ENCODE results near the gene SLF2.
A peak's percentile ranks its signal among the peaks of the same experiment; 100 is the strongest.

Gene SLF2

GRCh38 chr10:100970076-100970913 is 57.5 kb downstream of the SLF2 start:
- no peak overlapping the region for H2BK120ac ChIP-seq (ENCODE audit: insufficient read depth, low read length, poor library complexity)
- no peak overlapping the region for H3K4ac ChIP-seq (ENCODE audit: low read depth, low read length)
- no peak overlapping the region for H3K9ac ChIP-seq (ENCODE audit: low read length)
- no peaks in the 10 kb centered on the region for H3K9me3 ChIP-seq (ENCODE audit: insufficient read depth, low read depth, low read length)
- peak overlapping the region; percentile 82 for H3K4me2 ChIP-seq (ENCODE audit: low read length)
- H3K18ac ChIP-seq (ENCODE audit: low read length) = no peak overlapping the region
- H3K36me3 ChIP-seq (ENCODE audit: control insufficient read depth in 1 of 2, insufficient read depth in 2 of 2, low read length in 2 of 2) = no peaks in the 10 kb centered on the region
- no peaks in the 10 kb centered on the region for H3K27me3 ChIP-seq (ENCODE audit: insufficient read depth, low read length)
- H3K14ac ChIP-seq (ENCODE audit: low read length) = no peak overlapping the region
- H3K79me1 ChIP-seq (ENCODE audit: low read length) = no peaks in the 10 kb centered on the region
- H2BK12ac ChIP-seq (ENCODE audit: low read length) = no peak overlapping the region
- peaks cover 3% of the 10 kb centered on the region for H3K79me2 ChIP-seq (ENCODE audit: control insufficient read depth, insufficient read depth, low read length, poor library complexity)
- H2AK5ac ChIP-seq (ENCODE audit: low read length) = no peak overlapping the region
- no peak overlapping the region for H4K12ac ChIP-seq (ENCODE audit: low read depth, low read length)
- H3K4me3 ChIP-seq (ENCODE audit: low read depth, low read length) = peak overlapping the region; percentile 66
- H4K8ac ChIP-seq (ENCODE audit: low read depth, low read length) = peak overlapping the region; percentile 59
- peak overlapping the region; percentile 48 for H2AFZ ChIP-seq (ENCODE audit: insufficient read depth, low read length, poor library complexity)
- H3K23ac ChIP-seq (ENCODE audit: low read length) = no peak overlapping the region
- H2BK5ac ChIP-seq (ENCODE audit: low read depth, low read length, poor library complexity) = no peak overlapping the region
- WGBS (ENCODE audit: extremely low coverage, insufficient coverage, insufficient read length) = no CpG with 5 or more reads among the region's 13 CpGs
- H3K27ac ChIP-seq (ENCODE audit: low read depth, low read length) = no peak overlapping the region
- H3K4me1 ChIP-seq (ENCODE audit: control insufficient read depth in 1 of 2, insufficient read depth in 2 of 2, low read length in 2 of 2) = peaks cover 8 to 10% of the 10 kb centered on the region in 2 experiments
- peak in 1 of 2 donors; percentile 15 for DNase-seq
- H4K91ac ChIP-seq (ENCODE audit: low read depth, low read length) = no peak overlapping the region

DNA sequence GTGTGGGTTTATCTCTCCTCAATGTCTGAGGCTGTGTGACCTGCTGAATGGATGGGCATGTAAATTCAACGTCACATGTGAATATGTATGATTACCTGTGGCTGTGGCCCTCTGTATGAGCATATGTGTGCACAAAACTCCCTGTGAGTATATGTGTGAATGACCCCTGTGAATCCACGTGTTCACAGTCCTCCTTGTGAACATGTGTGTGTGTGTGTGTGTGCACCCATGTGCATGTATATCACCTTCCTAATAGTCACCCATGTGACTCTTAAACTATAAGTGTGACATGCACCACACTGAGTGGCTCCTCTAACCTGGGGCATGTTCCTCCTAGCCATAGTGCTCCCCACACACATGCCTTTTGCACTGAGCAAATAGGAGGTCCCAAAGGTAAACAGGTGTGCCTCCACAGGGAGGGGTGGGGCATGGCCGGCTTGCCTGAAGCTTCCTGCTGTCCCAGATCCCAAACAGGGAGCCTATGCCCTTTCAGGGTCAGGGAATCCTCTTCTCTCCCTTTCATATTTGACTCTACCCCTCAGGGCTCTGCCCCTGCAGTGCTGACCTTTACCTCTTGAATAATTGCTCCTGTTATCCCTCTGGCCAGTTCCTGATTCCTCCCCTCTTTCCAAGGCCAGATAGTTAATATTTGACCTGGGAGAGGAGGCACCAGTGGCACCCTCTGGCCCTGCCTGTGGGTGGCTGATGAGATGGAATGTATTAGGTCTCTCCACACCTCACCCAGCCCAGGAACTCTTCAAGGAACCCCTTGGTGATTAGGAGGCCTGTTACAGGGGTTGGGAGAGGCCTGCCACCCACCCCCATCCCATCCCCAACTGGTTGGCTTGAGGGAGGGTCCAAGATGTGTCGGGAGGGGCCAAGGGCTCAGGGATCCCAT is 58.4 kb downstream of the SLF2 start:
- Histone ChIP-seq H4K91ac (ENCODE audit: low read depth, low read length) (no peak overlapping the region), H3K27ac (ENCODE audit: low read depth, low read length) (no peak overlapping the region), H4K8ac (ENCODE audit: low read depth, low read length) (no peak overlapping the region), H3K4me1 (ENCODE audit: control insufficient read depth in 1 of 2, insufficient read depth in 2 of 2, low read length in 2 of 2) (peaks cover 8 to 10% of the 10 kb centered on the region in 2 experiments), H3K79me2 (ENCODE audit: control insufficient read depth, insufficient read depth, low read length, poor library complexity) (peaks cover 3% of the 10 kb centered on the region), H2AFZ (ENCODE audit: insufficient read depth, low read length, poor library complexity) (no peak overlapping the region), H2AK5ac (ENCODE audit: low read length) (no peak overlapping the region), H3K79me1 (ENCODE audit: low read length) (no peaks in the 10 kb centered on the region), H3K27me3 (ENCODE audit: insufficient read depth, low read length) (no peaks in the 10 kb centered on the region), H3K18ac (ENCODE audit: low read length) (no peak overlapping the region), H3K4me2 (ENCODE audit: low read length) (no peak overlapping the region), H3K4me3 (ENCODE audit: low read depth, low read length) (no peak overlapping the region), H2BK120ac (ENCODE audit: insufficient read depth, low read length, poor library complexity) (no peak overlapping the region), H3K23ac (ENCODE audit: low read length) (no peak overlapping the region), H3K9ac (ENCODE audit: low read length) (no peak overlapping the region), H2BK5ac (ENCODE audit: low read depth, low read length, poor library complexity) (no peak overlapping the region), H3K36me3 (ENCODE audit: control insufficient read depth in 1 of 2, insufficient read depth in 2 of 2, low read length in 2 of 2) (no peaks in the 10 kb centered on the region), H3K9me3 (ENCODE audit: insufficient read depth, low read depth, low read length) (peaks cover 1% of the 10 kb centered on the region), H3K4ac (ENCODE audit: low read depth, low read length) (no peak overlapping the region), H2BK12ac (ENCODE audit: low read length) (no peak overlapping the region), H4K12ac (ENCODE audit: low read depth, low read length) (no peak overlapping the region), H3K14ac (ENCODE audit: low read length) (no peak overlapping the region)
- WGBS (ENCODE audit: extremely low coverage, insufficient coverage, insufficient read length) = no CpG with 5 or more reads among the region's 4 CpGs
- DNase-seq = no peak

DNA sequence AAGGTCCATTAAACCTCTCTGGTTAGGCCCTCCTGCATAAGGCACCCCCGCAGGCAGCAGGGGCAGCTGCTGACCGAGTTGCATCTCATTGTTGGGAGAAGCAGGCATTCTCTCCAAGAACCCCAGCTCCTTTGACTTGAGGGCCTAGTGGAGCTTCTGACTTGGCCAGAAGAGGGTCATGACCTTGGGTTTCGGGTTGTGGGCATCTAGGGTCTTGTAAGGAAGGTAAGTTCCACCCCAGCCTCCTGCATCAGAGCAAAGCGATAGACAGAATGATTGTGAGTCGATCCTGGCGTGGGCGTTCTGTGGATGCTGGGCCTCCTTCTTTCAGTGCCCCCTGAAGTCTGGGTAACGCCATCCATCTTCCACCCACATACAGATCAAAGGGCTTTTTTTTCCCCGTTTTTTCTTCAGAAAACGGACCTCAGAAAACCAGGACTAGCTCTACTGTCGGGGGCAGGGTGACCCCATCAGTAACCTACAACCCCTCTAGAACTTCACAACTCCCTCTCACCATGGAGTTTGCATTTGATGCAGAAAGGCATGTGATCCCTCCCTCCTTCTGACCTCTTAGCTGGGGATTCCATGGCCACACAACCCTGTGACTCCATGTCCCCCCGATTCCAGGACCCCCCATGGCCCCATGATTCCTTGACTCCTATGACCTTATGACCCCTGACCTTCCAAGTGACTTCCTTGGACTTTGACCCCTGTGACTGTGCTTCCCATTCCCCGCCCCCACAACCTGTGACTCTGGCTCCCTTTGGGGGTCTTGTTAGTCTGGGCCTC is 59.5 kb downstream of the SLF2 start:
- peaks cover 3% of the 10 kb centered on the region for H3K79me2 ChIP-seq (ENCODE audit: control insufficient read depth, insufficient read depth, low read length, poor library complexity)
- DNase-seq = no peak

DNA sequence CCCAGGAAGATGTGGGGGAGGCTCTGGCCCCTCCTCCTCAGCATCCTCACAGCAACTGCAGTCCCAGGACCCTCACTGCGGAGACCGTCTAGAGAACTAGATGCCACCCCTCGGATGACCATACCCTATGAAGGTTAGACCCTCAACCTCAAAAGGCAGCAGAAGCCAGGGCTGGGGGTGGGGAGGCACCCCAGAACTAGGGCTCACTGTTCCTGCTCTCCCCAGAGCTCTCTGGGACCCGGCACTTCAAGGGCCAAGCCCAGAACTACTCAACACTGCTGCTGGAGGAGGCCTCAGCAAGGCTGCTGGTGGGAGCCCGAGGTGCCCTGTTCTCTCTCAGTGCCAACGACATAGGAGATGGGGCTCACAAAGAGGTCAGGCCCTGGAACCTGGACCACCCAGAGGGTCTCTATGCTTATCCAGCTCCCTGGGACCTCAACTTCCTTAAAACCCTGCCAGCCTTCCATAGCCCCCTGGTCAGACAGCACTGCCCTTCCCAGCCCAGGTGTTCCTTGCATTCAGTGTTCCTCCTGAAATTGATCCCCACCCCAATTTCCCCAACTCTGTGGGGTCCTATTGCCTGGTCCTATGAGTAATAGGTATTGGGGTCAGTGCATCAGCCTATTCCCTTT is 60.3 kb downstream of the SLF2 start:
- Histone ChIP-seq H3K4me3 (ENCODE audit: low read depth, low read length) (no peak overlapping the region), H2BK5ac (ENCODE audit: low read depth, low read length, poor library complexity) (no peak overlapping the region), H3K23ac (ENCODE audit: low read length) (no peak overlapping the region), H3K18ac (ENCODE audit: low read length) (no peak overlapping the region), H3K79me1 (ENCODE audit: low read length) (no peaks in the 10 kb centered on the region), H3K14ac (ENCODE audit: low read length) (no peak overlapping the region), H3K27me3 (ENCODE audit: insufficient read depth, low read length) (no peaks in the 10 kb centered on the region), H2AK5ac (ENCODE audit: low read length) (no peak overlapping the region), H2AFZ (ENCODE audit: insufficient read depth, low read length, poor library complexity) (no peak overlapping the region), H3K79me2 (ENCODE audit: control insufficient read depth, insufficient read depth, low read length, poor library complexity) (peaks cover 3% of the 10 kb centered on the region), H3K4ac (ENCODE audit: low read depth, low read length) (no peak overlapping the region), H4K12ac (ENCODE audit: low read depth, low read length) (no peak overlapping the region), H3K27ac (ENCODE audit: low read depth, low read length) (no peak overlapping the region), H2BK12ac (ENCODE audit: low read length) (no peak overlapping the region), H4K91ac (ENCODE audit: low read depth, low read length) (no peak overlapping the region), H3K9ac (ENCODE audit: low read length) (no peak overlapping the region), H3K9me3 (ENCODE audit: insufficient read depth, low read depth, low read length) (peaks cover 1% of the 10 kb centered on the region), H4K8ac (ENCODE audit: low read depth, low read length) (no peak overlapping the region), H2BK120ac (ENCODE audit: insufficient read depth, low read length, poor library complexity) (no peak overlapping the region), H3K4me1 (ENCODE audit: control insufficient read depth in 1 of 2, insufficient read depth in 2 of 2, low read length in 2 of 2) (peaks cover 4 to 15% of the 10 kb centered on the region in 2 experiments), H3K4me2 (ENCODE audit: low read length) (no peak overlapping the region), H3K36me3 (ENCODE audit: control insufficient read depth in 1 of 2, insufficient read depth in 2 of 2, low read length in 2 of 2) (no peaks in the 10 kb centered on the region)
- no peak for DNase-seq
- WGBS (ENCODE audit: extremely low coverage, insufficient coverage, insufficient read length) = no CpG with 5 or more reads among the region's 6 CpGs

More for the DNA sequence above, 59.5 kb downstream of the SLF2 start:
- Histone ChIP-seq H4K91ac (ENCODE audit: low read depth, low read length) (no peak overlapping the region), H3K18ac (ENCODE audit: low read length) (no peak overlapping the region), H3K4me1 (ENCODE audit: control insufficient read depth in 1 of 2, insufficient read depth in 2 of 2, low read length in 2 of 2) (peaks cover 4 to 15% of the 10 kb centered on the region in 2 experiments), H3K36me3 (ENCODE audit: control insufficient read depth in 1 of 2, insufficient read depth in 2 of 2, low read length in 2 of 2) (no peaks in the 10 kb centered on the region), H3K9me3 (ENCODE audit: insufficient read depth, low read depth, low read length) (peaks cover 1% of the 10 kb centered on the region), H3K4me3 (ENCODE audit: low read depth, low read length) (no peak overlapping the region), H3K9ac (ENCODE audit: low read length) (no peak overlapping the region), H2BK5ac (ENCODE audit: low read depth, low read length, poor library complexity) (no peak overlapping the region), H3K4ac (ENCODE audit: low read depth, low read length) (no peak overlapping the region), H2BK12ac (ENCODE audit: low read length) (no peak overlapping the region), H2AFZ (ENCODE audit: insufficient read depth, low read length, poor library complexity) (no peak overlapping the region), H4K8ac (ENCODE audit: low read depth, low read length) (no peak overlapping the region), H3K27ac (ENCODE audit: low read depth, low read length) (no peak overlapping the region), H3K23ac (ENCODE audit: low read length) (no peak overlapping the region), H3K27me3 (ENCODE audit: insufficient read depth, low read length) (no peaks in the 10 kb centered on the region), H3K79me1 (ENCODE audit: low read length) (no peaks in the 10 kb centered on the region), H2AK5ac (ENCODE audit: low read length) (no peak overlapping the region), H2BK120ac (ENCODE audit: insufficient read depth, low read length, poor library complexity) (no peak overlapping the region), H3K14ac (ENCODE audit: low read length) (no peak overlapping the region), H4K12ac (ENCODE audit: low read depth, low read length) (no peak overlapping the region), H3K4me2 (ENCODE audit: low read length) (no peak overlapping the region)
- WGBS (ENCODE audit: extremely low coverage, insufficient coverage, insufficient read length) = no CpG with 5 or more reads among the region's 13 CpGs
